Dermis blood vessel endothelial cell (primary cell): ENCODE measurements around the gene CELF2. TPM values are rescaled to one million over a fixed set of nuclear protein-coding genes. Genes with fewer than 3 reads are reported as not detected.
"Not testable (repeated sequence)": the region's sequence is repeated elsewhere in the genome, so short reads cannot be mapped to it uniquely, and the experiment has no call there.

Source experiments
- DNase-seq: peaks from one replicate; pipeline ENCODE4 v3.0.0; 2010
- total RNA-seq: library from RNA; depleted of rRNA; stranded (reverse); fragments of >200 nt; gene quantifications from 2 replicates; pipeline ENCODE4 v1.2.3, GENCODE V29; 2014

Gene CELF2
- total RNA-seq, 1 donor from 2014 or later = 10.2 TPM

- peak; percentile 18 for DNase-seq
Measured at GRCh38 chr10:11177926-11178471, 160.3 kb downstream of the CELF2 start.

GRCh38 chr10:11178606-11179515, 161.2 kb downstream of the CELF2 start:
- DNase-seq = peak; percentile 81

- DNase-seq = no peak
Measured at GRCh38 chr10:11179516-11180105, 161.9 kb downstream of the CELF2 start.

- DNase-seq = no peak
Measured at GRCh38 chr10:11180228-11180627, 162.6 kb downstream of the CELF2 start.

GRCh38 chr10:11181978-11182377, 164.3 kb downstream of the CELF2 start:
- no peak for DNase-seq

GRCh38 chr10:11183015-11183414, 165.3 kb downstream of the CELF2 start:
- DNase-seq = no peak

GRCh38 chr10:11184093-11184492, 166.4 kb downstream of the CELF2 start:
- no peak for DNase-seq

GRCh38 chr10:11185128-11185665, 167.5 kb downstream of the CELF2 start:
- not testable (repeated sequence) for DNase-seq

GRCh38 chr10:11186374-11186773, 168.7 kb downstream of the CELF2 start:
- DNase-seq = no peak

- DNase-seq = no peak
Measured at GRCh38 chr10:11189582-11190376, 172.1 kb downstream of the CELF2 start.

- no peak for DNase-seq
Measured at GRCh38 chr10:11191190-11191589, 173.5 kb downstream of the CELF2 start.

- DNase-seq = no peak
Measured at GRCh38 chr10:11191678-11192077, 174.0 kb downstream of the CELF2 start.

- no peak for DNase-seq
Measured at GRCh38 chr10:11192304-11193000, 174.8 kb downstream of the CELF2 start.

- peak; percentile 27 for DNase-seq
Measured at GRCh38 chr10:11193001-11193551, 175.4 kb downstream of the CELF2 start.

- no peak for DNase-seq
Measured at GRCh38 chr10:11194859-11195586, 177.4 kb downstream of the CELF2 start.

GRCh38 chr10:11195623-11196022, 178.0 kb downstream of the CELF2 start:
- no peak for DNase-seq

GRCh38 chr10:11197266-11197712, 179.6 kb downstream of the CELF2 start:
- no peak for DNase-seq

- no peak for DNase-seq
Measured at GRCh38 chr10:11197878-11198277, 180.2 kb downstream of the CELF2 start.

GRCh38 chr10:11201911-11202310, 184.2 kb downstream of the CELF2 start:
- no peak for DNase-seq

- DNase-seq = no peak
Measured at GRCh38 chr10:11204351-11204942, 186.8 kb downstream of the CELF2 start.
